ENCODE results near the gene PIK3R1.

- TF ChIP-seq CTCF (IDR thresholded peaks at IDR 0.05 in 8 of 11, conservative IDR thresholded peaks at IDR 0.05 in 3 of 11) (peak in 4 of 11 experiments; percentile 8 to 19 (median 14)), POLR2A (IDR thresholded peaks at IDR 0.05) (no peak)
Observed at GRCh38 chr5:68239487-68239886, 23.9 kb downstream of the PIK3R1 start.
